Measurements from ENCODE around the gene CDKN3. TPM values are rescaled to one million over a fixed set of nuclear protein-coding genes. Genes with fewer than 3 reads are reported as not detected.

Gene CDKN3
- total RNA-seq, 6 experiments from 2014 or later: 33.3 to 106 (median 91.8) TPM

GRCh38 chr14:54364555-54365415 lies 32.0 kb upstream of the CDKN3 start:
- Mint-ChIP-seq H3K36me3 (ENCODE audit: low read depth) (no peaks in the 10 kb centered on the region), H3K9me3 (no peaks in the 10 kb centered on the region), H3K27ac (peak overlapping the region; percentile 45; the same call in 1 of the 2 replicates), H3K4me1 (ENCODE audit: low read depth) (peaks cover 31% of the 10 kb centered on the region), H3K27me3 (ENCODE audit: insufficient read depth) (peaks cover 13% of the 10 kb centered on the region), H3K4me3 (no peak overlapping the region)
- peak; percentile 55 for DNase-seq
- no peak for TF ChIP-seq CTCF (IDR thresholded peaks at IDR 0.05)

GRCh38 chr14:54366736-54367735 lies 29.8 kb upstream of the CDKN3 start:
- no peaks in the 10 kb centered on the region for H3K9me3 Mint-ChIP-seq
- H3K4me1 Mint-ChIP-seq (ENCODE audit: low read depth): peaks cover 31% of the 10 kb centered on the region
- H3K4me3 Mint-ChIP-seq: peak overlapping the region; percentile 27; the same call in 1 of the 2 replicates
- peak; percentile 74 for TF ChIP-seq CTCF (IDR thresholded peaks at IDR 0.05)
- no peaks in the 10 kb centered on the region for H3K36me3 Mint-ChIP-seq (ENCODE audit: low read depth)
- H3K27ac Mint-ChIP-seq: peak overlapping the region; percentile 47; the same call in 1 of the 2 replicates
- DNase-seq: peak; percentile 77
- H3K27me3 Mint-ChIP-seq (ENCODE audit: insufficient read depth): peaks cover 11% of the 10 kb centered on the region

- Mint-ChIP-seq H3K4me1 (ENCODE audit: low read depth) (peaks cover 24% of the 10 kb centered on the region), H3K9me3 (no peaks in the 10 kb centered on the region), H3K27me3 (ENCODE audit: insufficient read depth) (peaks cover 10% of the 10 kb centered on the region), H3K36me3 (ENCODE audit: low read depth) (no peaks in the 10 kb centered on the region), H3K27ac (no peak overlapping the region), H3K4me3 (no peak overlapping the region)
- TF ChIP-seq CTCF (IDR thresholded peaks at IDR 0.05): no peak
- DNase-seq: no peak
These were observed 28.5 kb upstream of the CDKN3 start for GRCh38 chr14:54368291-54368690.

- no peak overlapping the region for H3K4me3 Mint-ChIP-seq
- H3K4me1 Mint-ChIP-seq (ENCODE audit: low read depth): peaks cover 26% of the 10 kb centered on the region
- H3K27me3 Mint-ChIP-seq (ENCODE audit: insufficient read depth): peaks cover 10% of the 10 kb centered on the region
- no peak for TF ChIP-seq CTCF (IDR thresholded peaks at IDR 0.05)
- H3K36me3 Mint-ChIP-seq (ENCODE audit: low read depth): no peaks in the 10 kb centered on the region
- no peak overlapping the region for H3K27ac Mint-ChIP-seq
- no peaks in the 10 kb centered on the region for H3K9me3 Mint-ChIP-seq
- DNase-seq: no peak
These were observed 27.5 kb upstream of the CDKN3 start for GRCh38 chr14:54369343-54369742.

- DNase-seq: no peak
- H3K4me1 Mint-ChIP-seq (ENCODE audit: low read depth): peaks cover 21% of the 10 kb centered on the region
- no peaks in the 10 kb centered on the region for H3K36me3 Mint-ChIP-seq (ENCODE audit: low read depth)
- TF ChIP-seq CTCF (IDR thresholded peaks at IDR 0.05): no peak
- H3K27me3 Mint-ChIP-seq (ENCODE audit: insufficient read depth): peaks cover 10% of the 10 kb centered on the region
- H3K27ac Mint-ChIP-seq: no peak overlapping the region
- H3K9me3 Mint-ChIP-seq: no peaks in the 10 kb centered on the region
- H3K4me3 Mint-ChIP-seq: no peak overlapping the region
These were observed 26.2 kb upstream of the CDKN3 start for GRCh38 chr14:54370323-54371198.

All from HFFc6 (cell line).